Effector memory CD4-positive, alpha-beta T cell (primary cell): ENCODE data around the gene BRF1.

Experiments
- DNase-seq, 3 donors: peaks; one replicate each; pipeline ENCODE4 v3.0.0-alpha.2; 2020
- H3K27ac ChIP-seq: 2 replicates; pipeline ENCODE4 v1.7.0; 2013; ENCODE audit warnings: mild to moderate bottlenecking, low read length, moderate library complexity; ENCODE audit not compliant: insufficient read depth, poor library complexity, severe bottlenecking
- H3K27me3 ChIP-seq: replicated peaks from 2 replicates; pipeline ENCODE4 v1.7.0; 2013; ENCODE audit warnings: mild to moderate bottlenecking, low read length; ENCODE audit not compliant: insufficient read depth, control insufficient read depth, poor library complexity, severe bottlenecking
- H3K36me3 ChIP-seq: 2 replicates; pipeline ENCODE4 v1.7.0; 2013; ENCODE audit warnings: mild to moderate bottlenecking, low read length, moderate library complexity; ENCODE audit not compliant: control insufficient read depth, insufficient read depth
- H3K4me1 ChIP-seq: 2 replicates; pipeline ENCODE4 v1.7.0; 2013; ENCODE audit warnings: low read length, mild to moderate bottlenecking; ENCODE audit not compliant: control insufficient read depth, insufficient read depth, poor library complexity, severe bottlenecking
- H3K4me3 ChIP-seq: 2 replicates; pipeline ENCODE4 v1.7.0; 2013; ENCODE audit warnings: low read length, low read depth, mild to moderate bottlenecking; ENCODE audit not compliant: insufficient read depth, poor library complexity, severe bottlenecking
- H3K9me3 ChIP-seq: 2 replicates; pipeline ENCODE4 v1.7.0; 2013; ENCODE audit warnings: mild to moderate bottlenecking, low read length, moderate library complexity; ENCODE audit not compliant: control insufficient read depth

The BRF1 gene

DNA sequence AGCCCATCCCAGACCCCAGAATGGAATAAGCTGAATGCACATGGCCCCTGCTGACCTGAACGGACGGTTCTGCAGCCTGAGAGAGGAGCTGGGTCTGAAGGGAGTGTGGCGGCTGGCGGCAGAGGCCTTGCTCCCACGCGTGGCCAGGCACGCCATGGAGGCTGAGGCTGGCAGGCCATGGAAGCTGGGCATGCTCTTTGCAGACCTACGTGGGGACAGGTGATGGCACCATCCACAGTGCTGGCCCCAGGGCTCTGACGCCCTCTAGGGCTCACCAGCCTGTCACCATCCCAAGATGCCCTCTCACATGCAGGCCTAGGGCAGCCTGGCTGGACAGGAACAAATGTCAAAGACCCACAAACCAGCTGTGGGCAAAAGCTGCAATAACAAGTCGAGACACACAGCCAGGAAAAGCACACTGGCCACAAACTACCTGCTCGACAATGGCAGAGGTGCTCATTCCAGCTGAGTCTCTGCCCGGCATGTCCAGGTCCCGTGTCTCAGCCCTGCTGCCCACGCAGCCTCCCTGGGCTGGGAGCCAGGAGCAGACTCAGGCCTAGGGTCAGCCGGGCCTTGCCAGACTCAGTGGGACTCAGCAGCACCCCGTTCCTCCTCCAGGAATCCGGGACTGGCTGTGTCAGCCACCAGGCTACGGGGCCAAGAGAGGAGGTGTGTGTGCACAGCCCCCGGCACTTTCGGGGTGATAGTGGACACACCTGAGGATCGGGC is 32.8 kb downstream of the BRF1 start:
- Histone ChIP-seq H3K4me3 (no peak overlapping the region), H3K9me3 (no peaks in the 10 kb centered on the region), H3K27ac (no peak overlapping the region), H3K4me1 (no peaks in the 10 kb centered on the region), H3K36me3 (no peaks in the 10 kb centered on the region), H3K27me3 (no peaks in the 10 kb centered on the region)
- no peak for DNase-seq

DNA sequence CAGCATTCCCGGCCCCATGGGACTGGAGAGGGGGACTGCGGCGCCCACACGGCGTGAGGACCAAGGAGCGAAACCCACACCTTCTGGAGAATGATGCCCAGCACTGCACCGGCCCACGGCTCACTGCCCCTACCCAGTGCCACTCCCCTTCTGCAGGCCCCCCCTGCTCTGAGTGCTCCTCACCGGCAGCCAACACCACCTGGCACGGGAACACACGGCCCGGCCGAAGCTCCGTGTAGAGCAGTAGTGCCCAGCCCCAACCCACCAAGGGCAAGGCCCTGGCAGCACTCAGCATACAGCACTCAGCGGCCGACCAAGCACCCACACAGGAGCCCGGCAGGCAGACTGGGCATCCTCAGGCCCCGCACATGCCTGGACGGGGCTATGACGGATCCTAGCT is 39.0 kb downstream of the BRF1 start:
- no peak overlapping the region for H3K27ac ChIP-seq
- no peaks in the 10 kb centered on the region for H3K36me3 ChIP-seq
- DNase-seq: no peak
- no peaks in the 10 kb centered on the region for H3K9me3 ChIP-seq
- H3K4me3 ChIP-seq: no peak overlapping the region
- peaks cover 6% of the 10 kb centered on the region for H3K4me1 ChIP-seq
- no peaks in the 10 kb centered on the region for H3K27me3 ChIP-seq

DNA sequence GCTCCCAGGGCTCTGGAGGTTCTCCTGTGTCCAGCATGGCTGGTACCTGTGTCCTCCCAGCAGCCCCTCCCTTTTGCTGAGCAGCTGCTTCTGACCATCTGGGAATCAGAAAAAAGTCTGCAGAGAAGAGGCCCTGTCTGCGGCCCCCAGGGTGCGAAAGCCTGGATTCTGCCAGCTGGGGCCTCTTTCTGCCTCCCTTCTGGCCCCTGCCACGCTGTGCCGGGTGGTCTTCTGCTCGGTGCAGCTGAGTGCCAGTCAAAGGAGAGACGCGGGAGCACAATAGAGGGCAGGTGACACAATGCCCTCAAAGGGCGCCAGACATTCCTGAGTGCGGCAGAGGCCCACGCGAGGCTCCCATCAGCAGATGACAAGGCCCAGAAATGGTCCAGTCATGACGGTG is 39.8 kb downstream of the BRF1 start:
- no peak for DNase-seq
- Histone ChIP-seq H3K36me3 (no peaks in the 10 kb centered on the region), H3K27ac (no peak overlapping the region)

DNA sequence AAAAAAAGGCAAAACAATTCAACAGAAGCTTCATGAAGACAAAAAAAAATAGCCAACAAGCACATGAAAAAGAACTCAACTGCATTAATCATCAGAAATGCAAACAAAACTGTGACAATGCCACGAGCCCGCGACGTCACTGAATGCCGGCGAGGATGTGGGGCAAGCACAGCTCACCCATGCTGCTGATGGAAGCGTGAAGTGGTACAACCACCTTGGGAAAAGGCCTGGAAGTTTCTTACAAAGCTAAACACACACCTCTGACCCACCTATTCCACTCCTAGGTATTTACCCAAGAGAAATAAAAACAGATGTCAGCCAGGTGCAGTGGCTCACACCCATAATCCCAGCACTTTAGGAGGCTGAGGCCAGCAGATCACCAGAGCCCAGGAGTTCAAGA is 42.0 kb downstream of the BRF1 start:
- H3K4me3 ChIP-seq: no peak overlapping the region
- H3K36me3 ChIP-seq: no peaks in the 10 kb centered on the region
- no peak for DNase-seq
- H3K27ac ChIP-seq: no peak overlapping the region
- peaks cover 6% of the 10 kb centered on the region for H3K4me1 ChIP-seq
- H3K27me3 ChIP-seq: no peaks in the 10 kb centered on the region
- H3K9me3 ChIP-seq: no peaks in the 10 kb centered on the region

More for the DNA sequence above, 39.8 kb downstream of the BRF1 start:
- H3K4me1 ChIP-seq: peaks cover 6% of the 10 kb centered on the region
- H3K9me3 ChIP-seq: no peaks in the 10 kb centered on the region
- no peak overlapping the region for H3K4me3 ChIP-seq
- no peaks in the 10 kb centered on the region for H3K27me3 ChIP-seq

DNA sequence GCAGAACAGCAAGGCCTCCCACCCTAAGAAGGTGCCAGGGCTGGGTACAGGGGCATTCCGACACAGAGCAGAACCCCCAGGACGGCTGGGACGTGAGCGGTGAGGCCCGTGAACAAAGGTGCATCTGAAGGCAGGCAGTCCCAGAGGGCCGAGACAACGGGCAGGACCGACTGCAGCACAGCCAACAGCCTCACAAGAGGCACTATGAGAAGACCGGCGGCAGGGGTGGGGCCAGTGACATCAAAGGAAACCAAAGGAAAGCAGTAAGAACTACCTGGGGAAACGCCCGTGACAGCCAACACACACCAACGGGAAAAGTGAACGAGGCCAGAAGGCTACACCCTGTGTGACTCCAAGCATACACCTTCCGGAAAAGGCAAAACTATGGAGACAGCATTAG is 43.3 kb downstream of the BRF1 start:
- DNase-seq: no peak
- H3K27ac ChIP-seq: no peak overlapping the region
- no peaks in the 10 kb centered on the region for H3K36me3 ChIP-seq

DNA sequence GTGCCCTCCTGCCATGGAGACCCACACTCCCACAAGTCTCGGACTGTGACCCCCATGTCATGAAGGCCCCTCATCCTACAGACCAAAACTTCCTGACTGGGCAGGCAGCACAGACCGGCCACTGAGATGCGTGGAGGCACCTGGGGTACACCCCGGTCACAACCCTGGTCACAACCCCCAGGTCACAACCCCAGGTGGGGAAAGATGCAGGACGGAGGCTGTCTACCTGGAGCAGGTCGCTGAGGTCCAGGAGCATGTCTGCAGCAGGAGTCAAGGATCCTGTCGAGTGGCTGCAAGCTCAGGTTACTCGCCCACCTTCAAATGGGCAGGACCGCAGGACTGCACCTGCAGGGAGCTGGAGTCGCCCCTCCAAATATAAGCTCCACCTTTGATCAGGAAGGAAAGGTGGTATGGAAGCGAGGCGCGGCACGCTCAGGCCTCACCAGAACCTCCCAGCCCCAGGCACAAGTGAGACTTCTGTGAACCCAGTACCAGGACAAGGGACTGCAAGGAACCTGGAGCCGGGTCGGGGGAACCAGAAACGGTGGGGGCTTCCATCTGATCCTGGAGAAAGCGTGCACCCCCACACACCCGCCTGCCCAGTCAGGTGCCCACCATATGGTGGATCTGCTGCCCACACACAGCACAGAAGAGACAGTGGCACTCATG is 44.4 kb downstream of the BRF1 start:
- DNase-seq: no peak
- no peak overlapping the region for H3K4me3 ChIP-seq
- H3K4me1 ChIP-seq: peaks cover 6% of the 10 kb centered on the region
- H3K27me3 ChIP-seq: no peaks in the 10 kb centered on the region
- H3K36me3 ChIP-seq: peaks cover 4% of the 10 kb centered on the region
- H3K27ac ChIP-seq: no peak overlapping the region
- H3K9me3 ChIP-seq: no peaks in the 10 kb centered on the region

More for the DNA sequence above, 43.3 kb downstream of the BRF1 start:
- H3K9me3 ChIP-seq: no peaks in the 10 kb centered on the region
- peaks cover 6% of the 10 kb centered on the region for H3K4me1 ChIP-seq
- no peak overlapping the region for H3K4me3 ChIP-seq
- H3K27me3 ChIP-seq: no peaks in the 10 kb centered on the region

DNA sequence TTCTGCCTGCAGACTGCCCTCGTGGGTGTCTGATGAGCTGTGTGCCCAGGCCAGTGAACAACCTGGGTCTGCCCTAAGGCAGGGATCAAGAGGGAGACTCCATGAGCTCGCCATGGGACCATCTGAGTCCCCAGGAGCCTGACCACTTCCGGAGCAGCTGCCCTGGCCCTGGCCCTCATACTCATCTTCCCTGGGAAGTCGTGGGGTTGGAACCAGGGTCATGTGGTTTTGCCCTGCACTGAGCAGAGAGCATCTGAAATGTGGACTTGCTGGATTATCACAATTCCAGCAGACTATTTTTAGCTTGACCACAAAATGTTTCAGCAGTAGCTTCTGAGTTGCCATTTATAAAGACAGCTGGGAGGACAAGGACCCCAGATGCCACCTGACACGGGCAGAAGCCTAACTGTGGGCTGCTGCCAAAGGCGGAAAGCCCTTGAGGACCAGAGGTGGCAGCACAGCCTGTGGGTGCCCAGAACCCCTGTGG is 45.7 kb downstream of the BRF1 start:
- no peak for DNase-seq
- Histone ChIP-seq H3K36me3 (peaks cover 10% of the 10 kb centered on the region), H3K4me3 (no peak overlapping the region), H3K9me3 (no peaks in the 10 kb centered on the region), H3K4me1 (peaks cover 6% of the 10 kb centered on the region), H3K27me3 (no peaks in the 10 kb centered on the region), H3K27ac (no peak overlapping the region)

DNA sequence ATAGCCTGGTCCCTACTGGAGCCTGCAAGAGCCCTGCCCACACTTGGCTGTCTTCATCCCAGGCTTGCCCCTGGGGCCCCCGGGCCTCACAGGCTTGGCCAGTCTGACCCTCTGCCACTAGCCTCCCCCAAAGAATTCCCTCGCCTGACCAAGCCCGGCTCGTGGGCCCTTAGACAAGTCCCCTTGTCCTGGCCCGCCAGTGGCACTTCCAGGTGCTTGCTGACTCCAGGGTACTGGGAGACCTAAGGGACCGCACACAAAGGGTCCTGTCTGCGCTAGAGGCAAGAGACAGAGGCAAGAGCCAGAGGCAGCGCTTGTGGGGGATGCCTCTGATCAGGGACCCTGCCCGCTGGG is 47.5 kb downstream of the BRF1 start:
- H3K4me1 ChIP-seq: peaks cover 13% of the 10 kb centered on the region
- no peak overlapping the region for H3K4me3 ChIP-seq
- H3K36me3 ChIP-seq: peaks cover 14% of the 10 kb centered on the region
- H3K27ac ChIP-seq: no peak overlapping the region
- no peaks in the 10 kb centered on the region for H3K27me3 ChIP-seq
- no peak for DNase-seq
- no peaks in the 10 kb centered on the region for H3K9me3 ChIP-seq

DNA sequence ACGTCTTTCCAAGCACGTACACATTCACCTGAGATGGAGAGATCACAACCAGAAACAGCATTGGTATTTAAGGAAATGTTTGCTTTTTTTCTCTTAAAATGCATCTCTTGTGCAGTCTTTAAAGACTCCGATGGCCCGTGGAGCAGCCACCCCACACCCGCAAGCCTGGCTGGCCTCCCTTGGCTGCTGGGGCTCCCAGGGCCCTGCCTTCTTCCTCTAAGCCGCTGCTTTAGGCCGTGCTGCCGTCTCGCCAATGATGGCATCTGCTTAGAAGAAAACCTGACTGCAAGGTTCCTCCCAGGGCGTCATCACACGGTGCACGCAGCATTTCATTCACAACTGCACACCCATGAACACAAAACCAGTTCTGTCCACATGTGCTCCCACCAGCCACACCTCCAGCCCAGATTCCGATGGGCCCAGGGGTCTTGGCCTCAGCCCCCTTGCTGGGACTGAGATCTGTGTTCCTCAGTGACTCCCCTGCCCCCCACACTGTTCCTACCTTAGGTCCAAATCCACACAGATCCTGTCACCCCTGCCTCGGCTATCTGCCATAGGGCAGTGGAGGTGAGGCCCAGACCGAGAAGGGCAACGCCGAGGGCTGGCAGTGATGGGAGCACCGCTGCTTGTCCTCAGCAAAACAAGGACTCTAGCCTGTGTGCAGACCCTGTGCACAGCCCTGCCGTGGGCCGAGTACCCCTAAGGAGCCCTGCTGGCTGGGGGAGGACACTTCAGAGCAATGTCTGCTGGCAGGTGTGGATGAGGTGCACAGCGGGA is 48.1 kb downstream of the BRF1 start:
- Histone ChIP-seq H3K9me3 (no peaks in the 10 kb centered on the region), H3K27ac (no peak overlapping the region), H3K27me3 (no peaks in the 10 kb centered on the region), H3K4me3 (no peak overlapping the region), H3K4me1 (peaks cover 18% of the 10 kb centered on the region), H3K36me3 (peaks cover 14% of the 10 kb centered on the region)
- no peak for DNase-seq

DNA sequence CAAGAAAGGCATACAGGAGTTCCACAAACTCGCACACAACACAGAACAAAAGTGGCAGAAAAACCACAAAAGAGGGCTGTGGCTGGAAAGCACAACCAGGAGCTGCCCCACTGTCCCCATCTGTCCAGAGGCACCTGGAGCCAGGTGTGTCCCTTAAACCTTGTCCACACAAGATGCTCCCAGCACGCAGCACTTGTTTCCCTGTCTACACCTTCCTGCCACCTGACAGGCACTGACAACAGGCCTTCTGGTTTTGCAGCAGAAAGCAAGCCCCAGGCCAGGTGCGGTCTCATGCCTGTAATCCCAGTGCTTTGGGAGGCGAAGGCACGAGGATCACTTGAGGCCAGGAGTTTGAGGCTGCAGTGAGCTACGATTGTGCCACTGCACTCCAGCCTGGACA is 48.9 kb downstream of the BRF1 start:
- DNase-seq: no peak

More for the DNA sequence above, 48.9 kb downstream of the BRF1 start:
- peaks cover 14% of the 10 kb centered on the region for H3K36me3 ChIP-seq
- no peak overlapping the region for H3K4me3 ChIP-seq
- no peaks in the 10 kb centered on the region for H3K27me3 ChIP-seq
- peaks cover 14% of the 10 kb centered on the region for H3K4me1 ChIP-seq
- no peaks in the 10 kb centered on the region for H3K9me3 ChIP-seq
- H3K27ac ChIP-seq: no peak overlapping the region
